D721Med (cell line): ENCODE results near the gene IFI44L.

Source experiments
- DNase-seq: peaks from one replicate; pipeline ENCODE4 v3.0.0; 2011; ENCODE audit warnings: low spot score; ENCODE audit not compliant: insufficient read length
- FAIRE-seq: peaks from 2 replicates; lab custom pipeline; 2011; peaks lifted over from hg19 to GRCh38; lab: Jason Lieb, UNC
- CTCF ChIP-seq: IDR thresholded peaks from 2 replicates; pipeline ENCODE4 v1.5.1; 2012; ENCODE audit warnings: mild to moderate bottlenecking, control low read depth; ENCODE audit not compliant: insufficient read depth; ENCODE audit errors: missing control alignments

Gene IFI44L

GRCh38 chr1:78619032-78619431 is 1.2 kb upstream of the IFI44L start:
- no peak for FAIRE-seq
- no peak for TF ChIP-seq CTCF
- DNase-seq, result no peak

- FAIRE-seq, result no peak
Measured at GRCh38 chr1:78619446-78619802, 824 bp upstream of the IFI44L start.

GRCh38 chr1:78620666-78621065 is 418 bp downstream of the IFI44L start:
- no peak for FAIRE-seq

More at GRCh38 chr1:78619446-78619802, 824 bp upstream of the IFI44L start:
- TF ChIP-seq CTCF, result no peak
- DNase-seq, result no peak

GRCh38 chr1:78622548-78622947 is 2.3 kb downstream of the IFI44L start:
- TF ChIP-seq CTCF, result no peak
- FAIRE-seq (no peak), DNase-seq (no peak)

More at GRCh38 chr1:78620666-78621065, 418 bp downstream of the IFI44L start:
- DNase-seq, result no peak
- no peak for TF ChIP-seq CTCF

GRCh38 chr1:78624035-78624434 is 3.8 kb downstream of the IFI44L start:
- TF ChIP-seq CTCF, result no peak
- DNase-seq (no peak), FAIRE-seq (no peak)

GRCh38 chr1:78627321-78627720 is 7.1 kb downstream of the IFI44L start:
- FAIRE-seq (no peak), DNase-seq (no peak)
- TF ChIP-seq CTCF, result no peak

GRCh38 chr1:78630600-78630999 is 10.4 kb downstream of the IFI44L start:
- FAIRE-seq, result no peak
- no peak for TF ChIP-seq CTCF
- no peak for DNase-seq
